Neural cell (in vitro differentiated cells): ENCODE data around the gene COPS9. TPM values are rescaled to one million over a fixed set of nuclear protein-coding genes. Genes with fewer than 3 reads are reported as not detected.

Experiments
- H2AFZ ChIP-seq: fragments of 200-600, 300-800 bp; sonication (generic), shearing (Covaris generic); 2 replicates; pipeline ENCODE4 v1.6.0; 2014; ENCODE audit warnings: low read depth, mild to moderate bottlenecking, antibody characterized with exemption, low read length, moderate library complexity
- H3F3A ChIP-seq: fragments of 200-600 bp; shearing (Covaris generic); 2 replicates; pipeline ENCODE4 v1.6.1; 2016; ENCODE audit warnings: mild to moderate bottlenecking, moderate library complexity, mixed read lengths, antibody characterized with exemption, low read length; ENCODE audit not compliant: insufficient read depth, poor library complexity, severe bottlenecking
- H3K27ac ChIP-seq: fragments of 200-600, 300-800 bp; sonication (generic), shearing (Covaris generic); 2 replicates; pipeline ENCODE4 v1.5.1; 2014; ENCODE audit warnings: mild to moderate bottlenecking, low read length, moderate library complexity
- H3K27me3 ChIP-seq: fragments of 300-800, 200-600 bp; sonication (generic), shearing (Covaris generic); 2 replicates; pipeline ENCODE4 v1.6.0; 2014; ENCODE audit warnings: mild to moderate bottlenecking, low read depth, low read length, moderate library complexity; ENCODE audit not compliant: insufficient read depth
- H3K36me3 ChIP-seq: fragments of 300-800, 200-600 bp; sonication (generic), shearing (Covaris generic); 2 replicates; pipeline ENCODE4 v1.5.1; 2014; ENCODE audit warnings: mild to moderate bottlenecking, antibody characterized with exemption, low read length, moderate library complexity; ENCODE audit not compliant: insufficient read depth
- H3K4me2 ChIP-seq: fragments of 300-800, 200-600 bp; sonication (generic), shearing (Covaris generic); 2 replicates; pipeline ENCODE4 v1.6.0; 2014; ENCODE audit warnings: mild to moderate bottlenecking, low read length
- H3K4me3 ChIP-seq: fragments of 300-800, 200-600 bp; sonication (generic), shearing (Covaris generic); 2 replicates; pipeline ENCODE4 v1.5.1; 2014; ENCODE audit warnings: mild to moderate bottlenecking, low read length, moderate library complexity
- H3K79me2 ChIP-seq: fragments of 200-600 bp; shearing (Covaris generic); replicated peaks from 2 replicates; pipeline ENCODE4 v1.6.0; 2014; ENCODE audit warnings: mild to moderate bottlenecking, low read length, moderate library complexity; ENCODE audit not compliant: insufficient read depth
- H3K9ac ChIP-seq: fragments of 300-800, 200-600 bp; sonication (generic), shearing (Covaris generic); 2 replicates; pipeline ENCODE4 v1.6.1; 2016; ENCODE audit warnings: mild to moderate bottlenecking, low read length, mixed read lengths
- H3K9me2 ChIP-seq: fragments of 200-600 bp; shearing (Covaris generic); 2 replicates; pipeline ENCODE4 v1.6.1; 2016; ENCODE audit warnings: mild to moderate bottlenecking, low read length, mixed read lengths; ENCODE audit not compliant: insufficient read depth
- H3K9me3 ChIP-seq: fragments of 200-600, 300-800 bp; sonication (generic), shearing (Covaris generic); 2 replicates; pipeline ENCODE4 v1.6.1; 2016; ENCODE audit warnings: mild to moderate bottlenecking, mixed run types, low read length, moderate library complexity, mixed read lengths
- H4K20me1 ChIP-seq: fragments of 200-600 bp; shearing (Covaris generic); 2 replicates; pipeline ENCODE4 v1.6.1; 2016; ENCODE audit warnings: mild to moderate bottlenecking, mixed run types; ENCODE audit not compliant: insufficient read depth
- CTCF ChIP-seq: fragments of 450-650 bp; IDR thresholded peaks from 2 replicates; pipeline ENCODE4 v1.5.1; 2014; ENCODE audit warnings: antibody characterized with exemption, mild to moderate bottlenecking, moderate library complexity; ENCODE audit not compliant: poor library complexity, severe bottlenecking
- EP300 ChIP-seq: fragments of 450-650 bp; conservative IDR thresholded peaks from 2 replicates; pipeline ENCODE4 v1.6.1; 2014; ENCODE audit warnings: antibody characterized with exemption, mild to moderate bottlenecking, moderate library complexity; ENCODE audit not compliant: poor library complexity, severe bottlenecking
- EZH2 ChIP-seq: fragments of 200-600, 300-800 bp; shearing (Covaris generic), sonication (generic); IDR thresholded peaks from 2 replicates; pipeline ENCODE4 v1.6.1; 2014; ENCODE audit warnings: antibody characterized with exemption, low read length, borderline replicate concordance, mild to moderate bottlenecking; ENCODE audit not compliant: insufficient read depth, poor library complexity, severe bottlenecking
- MXI1 ChIP-seq: fragments of 450-650 bp; conservative IDR thresholded peaks from 2 replicates; pipeline ENCODE4 v1.6.1; 2014; ENCODE audit warnings: antibody characterized with exemption, mild to moderate bottlenecking; ENCODE audit not compliant: poor library complexity, severe bottlenecking
- POLR2AphosphoS5 ChIP-seq: IDR thresholded peaks from 2 replicates; pipeline ENCODE4 v1.6.1; 2012
- RAD21 ChIP-seq: fragments of 450-650 bp; conservative IDR thresholded peaks from 2 replicates; pipeline ENCODE4 v1.6.1; 2014; ENCODE audit warnings: antibody characterized with exemption, mild to moderate bottlenecking, moderate library complexity
- SMC3 ChIP-seq: fragments of 450-650 bp; conservative IDR thresholded peaks from 2 replicates; pipeline ENCODE4 v1.6.1; 2014; ENCODE audit warnings: antibody characterized with exemption, mild to moderate bottlenecking, moderate library complexity; ENCODE audit not compliant: poor library complexity
- TAF1 ChIP-seq: IDR thresholded peaks from 2 replicates; pipeline ENCODE4 v1.6.1; 2012; ENCODE audit warnings: low read depth
- polyA plus RNA-seq: library from polyadenylated mRNA; depleted of rRNA; stranded (reverse); fragments of >200 nt; gene quantifications from 2 replicates; pipeline ENCODE4 v1.2.3, GENCODE V29; 2014
- TF ChIP-seq, protein P1 (sequence below): IDR thresholded peaks from 2 replicates; pipeline ENCODE4 v1.6.1; 2012; ENCODE audit warnings: borderline replicate concordance

The COPS9 gene
- polyA plus RNA-seq, 1 donor from 2014 or later = 359 TPM

GRCh38 chr2:240140511-240140910 lies 4.4 kb upstream of the COPS9 start, which contains the start of gene OTOS:
TSS of gene OTOS (minus strand) at chr2:240140658. CDS start at chr2:240140326, 332 bp downstream.
- Histone ChIP-seq H3K9me3 (no peaks in the 10 kb centered on the region), H3K27ac (no peak within 1 kb of the TSS), H3F3A (no peaks in the 10 kb centered on the region), H2AFZ (no peak within 1 kb of the TSS), H3K27me3 (no peaks in the 10 kb centered on the region), H3K4me2 (no peak within 1 kb of the TSS), H3K9me2 (no peaks in the 10 kb centered on the region), H3K79me2 (peaks cover 6% of the 10 kb centered on the region), H3K36me3 (no peaks in the 10 kb centered on the region), H3K4me3 (no peak within 1 kb of the TSS), H4K20me1 (no peaks in the 10 kb centered on the region), H3K9ac (no peak within 1 kb of the TSS)
- no peak for TF ChIP-seq EP300
- no peak for TF ChIP-seq CTCF
- no peak for TF ChIP-seq TAF1
- TF ChIP-seq MXI1 = no peak
- TF ChIP-seq SMC3 = no peak
- TF ChIP-seq, protein P1, sequence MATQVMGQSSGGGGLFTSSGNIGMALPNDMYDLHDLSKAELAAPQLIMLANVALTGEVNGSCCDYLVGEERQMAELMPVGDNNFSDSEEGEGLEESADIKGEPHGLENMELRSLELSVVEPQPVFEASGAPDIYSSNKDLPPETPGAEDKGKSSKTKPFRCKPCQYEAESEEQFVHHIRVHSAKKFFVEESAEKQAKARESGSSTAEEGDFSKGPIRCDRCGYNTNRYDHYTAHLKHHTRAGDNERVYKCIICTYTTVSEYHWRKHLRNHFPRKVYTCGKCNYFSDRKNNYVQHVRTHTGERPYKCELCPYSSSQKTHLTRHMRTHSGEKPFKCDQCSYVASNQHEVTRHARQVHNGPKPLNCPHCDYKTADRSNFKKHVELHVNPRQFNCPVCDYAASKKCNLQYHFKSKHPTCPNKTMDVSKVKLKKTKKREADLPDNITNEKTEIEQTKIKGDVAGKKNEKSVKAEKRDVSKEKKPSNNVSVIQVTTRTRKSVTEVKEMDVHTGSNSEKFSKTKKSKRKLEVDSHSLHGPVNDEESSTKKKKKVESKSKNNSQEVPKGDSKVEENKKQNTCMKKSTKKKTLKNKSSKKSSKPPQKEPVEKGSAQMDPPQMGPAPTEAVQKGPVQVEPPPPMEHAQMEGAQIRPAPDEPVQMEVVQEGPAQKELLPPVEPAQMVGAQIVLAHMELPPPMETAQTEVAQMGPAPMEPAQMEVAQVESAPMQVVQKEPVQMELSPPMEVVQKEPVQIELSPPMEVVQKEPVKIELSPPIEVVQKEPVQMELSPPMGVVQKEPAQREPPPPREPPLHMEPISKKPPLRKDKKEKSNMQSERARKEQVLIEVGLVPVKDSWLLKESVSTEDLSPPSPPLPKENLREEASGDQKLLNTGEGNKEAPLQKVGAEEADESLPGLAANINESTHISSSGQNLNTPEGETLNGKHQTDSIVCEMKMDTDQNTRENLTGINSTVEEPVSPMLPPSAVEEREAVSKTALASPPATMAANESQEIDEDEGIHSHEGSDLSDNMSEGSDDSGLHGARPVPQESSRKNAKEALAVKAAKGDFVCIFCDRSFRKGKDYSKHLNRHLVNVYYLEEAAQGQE = no peak
- no peak for TF ChIP-seq EZH2
- TF ChIP-seq RAD21 = no peak
- TF ChIP-seq POLR2AphosphoS5 = no peak

DNA sequence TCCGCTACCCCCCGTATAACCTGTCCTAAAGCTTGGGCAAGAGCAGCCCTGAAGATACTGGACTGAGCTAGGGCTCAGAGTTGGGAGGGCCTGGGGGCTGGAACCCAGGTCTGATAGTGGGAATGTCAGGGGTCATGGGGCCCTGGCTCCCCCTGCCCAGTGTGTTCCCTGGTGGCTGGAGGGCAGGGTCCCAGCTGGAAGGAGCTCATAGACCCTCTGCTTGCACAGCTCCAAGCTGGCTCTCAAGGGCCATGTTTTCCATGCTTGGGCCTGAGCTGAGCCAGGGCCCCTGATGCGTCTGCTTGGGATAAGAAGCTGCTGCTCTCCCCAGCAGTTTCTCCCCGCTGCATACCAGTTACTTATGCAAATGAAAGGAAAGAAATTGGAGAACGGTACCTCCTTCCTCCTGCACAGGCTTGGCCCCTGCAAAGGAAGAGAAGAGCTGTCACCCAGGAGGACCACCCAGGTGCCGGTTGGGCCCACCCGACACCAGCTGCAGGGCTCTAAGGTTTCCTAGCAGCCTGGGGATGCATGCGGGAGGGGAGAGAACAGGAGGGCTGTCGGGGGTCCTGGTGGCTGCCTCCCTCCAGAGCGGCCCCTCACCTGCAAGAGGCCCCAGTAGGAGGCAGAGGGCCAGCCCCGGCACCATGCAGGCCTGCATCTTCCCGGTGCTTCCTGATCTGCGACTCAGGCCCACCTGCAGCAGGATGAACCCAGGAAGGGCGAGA lies 3.7 kb upstream of the COPS9 start:
- Histone ChIP-seq H2AFZ (no peak overlapping the region), H3K27ac (no peak overlapping the region), H3K4me2 (no peak overlapping the region)

More for the DNA sequence above, 3.7 kb upstream of the COPS9 start:
- H3K9me3 ChIP-seq = no peaks in the 10 kb centered on the region
- no peaks in the 10 kb centered on the region for H4K20me1 ChIP-seq
- no peak overlapping the region for H3K9ac ChIP-seq
- H3K79me2 ChIP-seq = peaks cover 13% of the 10 kb centered on the region
- H3K27me3 ChIP-seq = no peaks in the 10 kb centered on the region
- no peak for TF ChIP-seq CTCF
- TF ChIP-seq EZH2 = no peak
- no peak for TF ChIP-seq EP300
- TF ChIP-seq, protein P1 = no peak
- no peak for TF ChIP-seq TAF1
- no peak for TF ChIP-seq MXI1
- no peak for TF ChIP-seq POLR2AphosphoS5
- TF ChIP-seq SMC3 = no peak
- no peak for TF ChIP-seq RAD21
- no peaks in the 10 kb centered on the region for H3K9me2 ChIP-seq
- H3K4me3 ChIP-seq = no peak overlapping the region
- H3F3A ChIP-seq = no peaks in the 10 kb centered on the region
- H3K36me3 ChIP-seq = no peaks in the 10 kb centered on the region
